D721Med (cell line): ENCODE data around the gene SLC25A26.

ENCODE experiments used
- DNase-seq: peaks from one replicate; pipeline ENCODE4 v3.0.0; 2011; ENCODE audit warnings: low spot score; ENCODE audit not compliant: insufficient read length
- FAIRE-seq: peaks from 2 replicates; lab custom pipeline; 2011; peaks lifted over from hg19 to GRCh38; lab: Jason Lieb, UNC
- TF ChIP-seq, protein P1 (sequence below): IDR thresholded peaks from 2 replicates; pipeline ENCODE4 v1.5.1; 2012; ENCODE audit warnings: mild to moderate bottlenecking, control low read depth; ENCODE audit not compliant: insufficient read depth; ENCODE audit errors: missing control alignments

SLC25A26 gene

DNA sequence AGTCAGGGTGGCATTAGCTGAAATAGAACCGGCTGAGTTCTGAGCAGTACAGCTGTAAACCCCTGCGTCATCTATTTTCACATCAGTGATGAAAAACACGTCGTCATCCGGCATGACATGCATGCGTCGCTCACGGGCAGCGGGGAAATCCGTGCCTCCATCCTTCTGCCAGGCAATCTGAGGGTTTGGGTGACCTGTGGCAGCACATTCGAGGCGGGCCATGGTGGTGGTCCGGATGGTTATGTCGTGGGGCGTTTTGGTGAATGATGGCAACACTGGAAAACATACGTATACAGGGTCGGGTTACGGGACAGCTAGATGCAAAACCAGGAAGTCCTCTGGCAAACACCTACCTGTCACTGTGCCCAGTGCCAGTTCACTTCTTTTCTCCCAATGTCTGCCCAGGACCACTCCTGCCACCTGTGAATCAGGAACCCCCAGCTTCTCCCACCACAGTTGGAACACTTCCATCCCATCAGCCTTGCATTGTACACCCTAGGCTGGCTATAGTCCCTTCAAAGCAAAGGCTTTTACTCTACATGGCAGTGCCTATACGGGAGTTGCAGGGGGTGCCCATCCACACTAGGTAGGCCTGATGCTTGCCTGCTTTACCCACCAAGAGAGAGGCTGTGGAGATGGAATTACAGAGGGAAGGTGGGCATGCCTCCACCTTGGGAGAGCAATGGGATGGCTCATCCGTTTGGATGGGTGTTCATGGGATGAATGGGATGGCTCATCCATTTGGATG is 163.4 kb downstream of the SLC25A26 start:
- FAIRE-seq (no peak), DNase-seq (no peak)
- TF ChIP-seq, protein P1, sequence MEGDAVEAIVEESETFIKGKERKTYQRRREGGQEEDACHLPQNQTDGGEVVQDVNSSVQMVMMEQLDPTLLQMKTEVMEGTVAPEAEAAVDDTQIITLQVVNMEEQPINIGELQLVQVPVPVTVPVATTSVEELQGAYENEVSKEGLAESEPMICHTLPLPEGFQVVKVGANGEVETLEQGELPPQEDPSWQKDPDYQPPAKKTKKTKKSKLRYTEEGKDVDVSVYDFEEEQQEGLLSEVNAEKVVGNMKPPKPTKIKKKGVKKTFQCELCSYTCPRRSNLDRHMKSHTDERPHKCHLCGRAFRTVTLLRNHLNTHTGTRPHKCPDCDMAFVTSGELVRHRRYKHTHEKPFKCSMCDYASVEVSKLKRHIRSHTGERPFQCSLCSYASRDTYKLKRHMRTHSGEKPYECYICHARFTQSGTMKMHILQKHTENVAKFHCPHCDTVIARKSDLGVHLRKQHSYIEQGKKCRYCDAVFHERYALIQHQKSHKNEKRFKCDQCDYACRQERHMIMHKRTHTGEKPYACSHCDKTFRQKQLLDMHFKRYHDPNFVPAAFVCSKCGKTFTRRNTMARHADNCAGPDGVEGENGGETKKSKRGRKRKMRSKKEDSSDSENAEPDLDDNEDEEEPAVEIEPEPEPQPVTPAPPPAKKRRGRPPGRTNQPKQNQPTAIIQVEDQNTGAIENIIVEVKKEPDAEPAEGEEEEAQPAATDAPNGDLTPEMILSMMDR: no peak

DNA sequence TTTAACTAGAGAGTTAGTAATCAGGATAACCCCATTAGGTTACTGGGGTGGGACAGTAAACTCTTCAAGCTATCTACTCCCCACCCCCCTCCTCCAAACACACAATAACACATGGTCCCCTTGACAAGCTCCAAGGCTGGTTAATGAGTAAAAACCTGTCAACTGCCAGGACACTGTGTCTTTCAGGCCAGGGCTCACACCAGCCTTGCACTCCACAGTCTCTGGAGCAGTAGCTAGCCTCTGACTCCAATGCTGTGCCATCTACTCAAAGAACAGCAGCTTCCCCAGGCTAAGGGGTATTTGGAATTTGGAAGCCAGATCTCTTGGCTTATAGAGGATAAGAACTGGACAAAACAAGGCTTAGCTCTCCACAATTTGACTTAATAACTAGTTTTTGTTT is 164.3 kb downstream of the SLC25A26 start:
- DNase-seq: no peak

DNA sequence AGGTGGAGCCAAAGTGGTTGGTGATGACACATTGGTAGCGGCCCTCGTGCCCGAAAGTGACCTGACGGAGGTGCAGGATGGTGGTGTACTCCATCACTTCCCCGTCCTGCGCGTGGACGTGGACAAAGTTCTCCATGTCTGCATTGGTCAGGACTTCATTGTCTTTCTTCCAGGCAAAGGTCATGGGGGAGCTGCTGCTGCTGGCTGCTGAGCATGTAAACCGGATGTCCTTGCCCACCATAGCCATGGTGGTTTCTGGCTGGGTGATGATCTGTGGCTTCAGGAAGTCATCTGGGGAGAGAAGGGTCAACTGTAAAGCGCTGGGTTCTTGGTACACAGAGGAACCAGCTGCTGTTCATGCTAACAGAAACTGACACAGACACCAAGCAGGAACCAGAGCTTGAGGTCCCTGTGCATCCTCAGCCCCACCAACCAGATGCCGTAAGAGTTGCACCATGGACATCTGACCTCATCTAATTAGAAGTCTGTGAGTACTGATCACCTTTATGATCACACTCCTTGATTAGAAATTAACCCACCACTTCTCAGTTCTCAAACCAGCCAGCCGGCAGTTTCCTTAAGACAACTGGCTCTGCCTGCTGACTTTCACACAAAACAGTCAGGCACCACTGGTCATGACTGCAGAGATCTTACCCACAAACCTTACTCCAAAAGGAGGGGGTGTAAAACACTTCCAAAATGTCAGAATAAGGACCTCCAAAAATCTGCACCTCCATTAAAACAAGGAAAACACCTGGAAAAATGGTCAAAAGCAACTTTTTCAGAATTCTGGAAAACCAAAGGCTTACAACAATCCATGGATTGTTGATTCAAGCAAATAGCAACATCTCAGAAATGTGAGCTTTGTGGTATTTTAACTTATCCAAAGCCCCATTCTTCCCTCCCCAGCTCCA is 165.5 kb downstream of the SLC25A26 start:
- TF ChIP-seq, protein P1: no peak
- FAIRE-seq (no peak), DNase-seq (no peak)

More for the DNA sequence above, 164.3 kb downstream of the SLC25A26 start:
- no peak for FAIRE-seq
- TF ChIP-seq, protein P1: no peak

DNA sequence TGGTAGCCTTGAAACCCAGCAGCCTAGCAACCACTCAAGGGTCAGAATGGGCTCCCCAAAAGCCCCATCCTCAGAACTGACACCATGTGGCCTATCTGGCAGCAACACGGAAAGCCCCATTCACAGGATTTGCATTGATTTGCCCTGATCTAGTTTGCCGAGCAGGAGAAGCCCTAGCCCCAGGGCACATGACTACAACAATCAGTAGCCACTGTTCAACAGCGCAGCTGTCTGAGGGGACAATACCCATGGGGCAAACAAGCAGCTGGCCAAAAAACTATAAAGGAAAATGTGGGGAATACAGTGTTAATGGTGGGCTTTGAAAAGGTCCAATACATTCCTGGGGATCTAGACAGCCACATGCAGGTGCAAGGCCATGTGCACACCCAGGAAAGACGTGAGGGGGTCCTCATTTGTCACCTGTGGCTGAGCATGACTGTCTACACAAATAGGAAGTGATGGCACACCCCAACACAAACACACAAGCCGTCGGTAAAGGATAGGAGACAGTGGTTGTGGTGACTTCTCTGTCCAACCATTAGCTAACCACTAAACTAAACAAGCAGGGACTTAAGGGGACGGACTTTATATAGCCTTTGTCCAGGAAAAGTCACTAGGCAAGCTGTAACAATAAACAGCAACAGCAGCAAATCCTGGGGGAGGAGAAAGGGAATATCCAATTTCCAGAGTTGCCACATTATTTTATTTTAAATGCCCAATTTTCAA is 166.3 kb downstream of the SLC25A26 start:
- DNase-seq (no peak), FAIRE-seq (no peak)
- TF ChIP-seq, protein P1: no peak

DNA sequence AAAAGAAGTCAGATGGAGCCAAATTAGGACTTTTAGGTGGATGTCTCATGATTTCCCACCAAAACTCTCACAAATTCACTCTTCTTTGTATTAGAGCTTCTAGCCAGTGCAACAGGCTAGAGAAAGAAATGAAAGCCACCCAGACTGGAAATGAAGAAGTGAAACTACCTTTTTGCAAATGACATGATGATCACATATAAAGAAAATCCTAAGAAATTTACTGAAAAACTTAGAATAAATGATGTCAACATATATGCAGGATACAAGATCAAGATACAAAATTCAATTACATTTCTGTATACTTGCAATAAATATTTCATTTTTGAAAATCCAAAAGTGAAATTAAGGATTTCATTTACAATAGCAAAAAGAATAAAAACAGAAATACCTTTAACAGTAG is 169.2 kb downstream of the SLC25A26 start:
- FAIRE-seq (no peak), DNase-seq (no peak)
- TF ChIP-seq, protein P1: no peak

DNA sequence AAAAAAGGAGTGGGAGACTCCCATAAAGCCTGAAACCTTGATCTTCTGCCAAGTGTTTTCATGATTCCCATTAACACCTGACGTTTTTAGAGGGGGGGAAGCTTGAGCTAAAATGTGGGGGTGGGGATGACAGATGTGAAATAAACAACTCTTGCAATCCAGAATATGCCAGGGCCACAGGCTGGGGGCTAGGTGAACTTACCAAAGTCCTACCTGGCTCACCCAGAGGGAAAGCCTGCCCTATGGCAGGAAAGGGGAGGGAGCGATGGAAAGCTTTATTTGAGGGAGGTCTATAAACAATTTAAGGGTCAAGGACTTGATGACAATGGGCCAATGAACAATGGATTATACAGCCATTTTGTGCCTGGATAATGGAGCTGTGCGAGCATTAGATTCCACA is 171.7 kb downstream of the SLC25A26 start:
- TF ChIP-seq, protein P1: no peak
- DNase-seq (no peak), FAIRE-seq (no peak)
